ENCODE data around the gene AADAC. TPM values are rescaled to one million over a fixed set of nuclear protein-coding genes. Genes with fewer than 3 reads are reported as not detected.
"Not testable (repeated sequence)": the region's sequence is repeated elsewhere in the genome, so short reads cannot be mapped to it uniquely, and the experiment has no call there.

The AADAC gene
- total RNA-seq, 2 experiments from 2014 or later = not detected

GRCh38 chr3:151806838-151807237 is 7.1 kb upstream of the AADAC start:
- no peak overlapping the region for H3K27ac Mint-ChIP-seq
- H3K4me3 Mint-ChIP-seq = no peak overlapping the region
- H3K4me1 Mint-ChIP-seq (ENCODE audit: low read depth) = no peaks in the 10 kb centered on the region
- H3K36me3 Mint-ChIP-seq = peaks cover 2% of the 10 kb centered on the region
- intact Hi-C loops (cut with micrococcal nuclease) = no loop called here
- ChIA-PET CTCF (no interaction called here), POLR2A (no interaction called here)
- peaks cover 17% of the 10 kb centered on the region for H3K9me3 Mint-ChIP-seq
- peaks cover 2% of the 10 kb centered on the region for H3K27me3 Mint-ChIP-seq
- DNase-seq = no peak

GRCh38 chr3:151808926-151809325 is 5.0 kb upstream of the AADAC start:
- CTCF ChIA-PET = interaction anchor here (0.8 kb wide), 1 partner anchor 30 kb away, joined by 3 read pairs; no protein-coding TSS in a partner anchor
- H3K4me3 Mint-ChIP-seq; DNase-seq; H3K4me1 Mint-ChIP-seq (ENCODE audit: low read depth); POLR2A ChIA-PET; intact Hi-C loops (cut with micrococcal nuclease); H3K27me3 Mint-ChIP-seq; H3K27ac Mint-ChIP-seq; H3K36me3 Mint-ChIP-seq: not testable (repeated sequence)
- peaks cover 17% of the 10 kb centered on the region for H3K9me3 Mint-ChIP-seq

- H3K4me1 Mint-ChIP-seq (ENCODE audit: low read depth) = no peaks in the 10 kb centered on the region
Measured at GRCh38 chr3:151811474-151811873, 2.4 kb upstream of the AADAC start.

GRCh38 chr3:151814588-151814987 is 672 bp downstream of the AADAC start:
- H3K4me1 Mint-ChIP-seq (ENCODE audit: low read depth) = no peaks in the 10 kb centered on the region
- no peaks in the 10 kb centered on the region for H3K9me3 Mint-ChIP-seq
- no peak overlapping the region for H3K27ac Mint-ChIP-seq
- H3K36me3 Mint-ChIP-seq = no peaks in the 10 kb centered on the region
- no peak overlapping the region for H3K4me3 Mint-ChIP-seq
- H3K27me3 Mint-ChIP-seq = peaks cover 6% of the 10 kb centered on the region
- intact Hi-C loops (cut with micrococcal nuclease) = no loop called here
- DNase-seq = no peak
- ChIA-PET POLR2A (no interaction called here), CTCF (interaction anchor here (0.6 to 0.7 kb wide), 2 partner anchors 328 to 382 kb away, joined by 3 read pairs; no protein-coding TSS in a partner anchor)

More at GRCh38 chr3:151811474-151811873, 2.4 kb upstream of the AADAC start:
- CTCF ChIA-PET = no interaction called here
- H3K36me3 Mint-ChIP-seq = peaks cover 2% of the 10 kb centered on the region
- intact Hi-C loops (cut with micrococcal nuclease) = no loop called here
- H3K9me3 Mint-ChIP-seq = peaks cover 17% of the 10 kb centered on the region
- POLR2A ChIA-PET = no interaction called here
- DNase-seq = no peak
- no peak overlapping the region for H3K27ac Mint-ChIP-seq
- H3K27me3 Mint-ChIP-seq = peaks cover 5% of the 10 kb centered on the region
- H3K4me3 Mint-ChIP-seq = no peak overlapping the region

- no peaks in the 10 kb centered on the region for H3K9me3 Mint-ChIP-seq
- no peak overlapping the region for H3K27ac Mint-ChIP-seq
- ChIA-PET CTCF (interaction anchor here (0.9 kb wide), 1 partner anchor 12 kb away, joined by 3 read pairs; no protein-coding TSS in a partner anchor), POLR2A (no interaction called here)
- H3K36me3 Mint-ChIP-seq = no peaks in the 10 kb centered on the region
- no peaks in the 10 kb centered on the region for H3K4me1 Mint-ChIP-seq (ENCODE audit: low read depth)
- peaks cover 8% of the 10 kb centered on the region for H3K27me3 Mint-ChIP-seq
- no peak for DNase-seq
- H3K4me3 Mint-ChIP-seq = no peak overlapping the region
- intact Hi-C loops (cut with micrococcal nuclease) = no loop called here
Measured at GRCh38 chr3:151816091-151816604, 2.2 kb downstream of the AADAC start.

GRCh38 chr3:151817473-151817872 is 3.6 kb downstream of the AADAC start:
- Mint-ChIP-seq H3K9me3 (no peaks in the 10 kb centered on the region), H3K36me3 (no peaks in the 10 kb centered on the region), H3K27ac (no peak overlapping the region), H3K4me3 (no peak overlapping the region), H3K27me3 (peaks cover 8% of the 10 kb centered on the region), H3K4me1 (ENCODE audit: low read depth) (no peaks in the 10 kb centered on the region)
- DNase-seq = no peak
- intact Hi-C loops (cut with micrococcal nuclease) = no loop called here
- POLR2A ChIA-PET = no interaction called here
- CTCF ChIA-PET = no interaction called here

GRCh38 chr3:151818361-151818760 is 4.4 kb downstream of the AADAC start:
- H3K9me3 Mint-ChIP-seq = no peaks in the 10 kb centered on the region
- no peaks in the 10 kb centered on the region for H3K4me1 Mint-ChIP-seq (ENCODE audit: low read depth)
- no peak for DNase-seq

GRCh38 chr3:151819910-151820309 is 6.0 kb downstream of the AADAC start:
- Mint-ChIP-seq H3K27ac (no peak overlapping the region), H3K4me1 (ENCODE audit: low read depth) (no peaks in the 10 kb centered on the region), H3K27me3 (peaks cover 8% of the 10 kb centered on the region), H3K9me3 (no peaks in the 10 kb centered on the region), H3K4me3 (no peak overlapping the region), H3K36me3 (no peaks in the 10 kb centered on the region)
- intact Hi-C loops (cut with micrococcal nuclease) = no loop called here
- POLR2A ChIA-PET = no interaction called here
- DNase-seq = no peak
- CTCF ChIA-PET = no interaction called here

More at GRCh38 chr3:151818361-151818760, 4.4 kb downstream of the AADAC start:
- Mint-ChIP-seq H3K4me3 (no peak overlapping the region), H3K27me3 (peaks cover 8% of the 10 kb centered on the region), H3K36me3 (no peaks in the 10 kb centered on the region), H3K27ac (no peak overlapping the region)
- ChIA-PET POLR2A (no interaction called here), CTCF (no interaction called here)
- intact Hi-C loops (cut with micrococcal nuclease) = no loop called here

- intact Hi-C loops (cut with micrococcal nuclease) = no loop called here
- H3K4me3 Mint-ChIP-seq = no peak overlapping the region
- ChIA-PET POLR2A (no interaction called here), CTCF (interaction anchor here (0.7 to 1.1 kb wide), 2 partner anchors 11 kb away, joined by 3 to 4 read pairs; no protein-coding TSS in a partner anchor)
- no peaks in the 10 kb centered on the region for H3K9me3 Mint-ChIP-seq
- no peak for DNase-seq
- H3K36me3 Mint-ChIP-seq = no peaks in the 10 kb centered on the region
- H3K4me1 Mint-ChIP-seq (ENCODE audit: low read depth) = no peaks in the 10 kb centered on the region
- H3K27me3 Mint-ChIP-seq = peaks cover 15% of the 10 kb centered on the region
- no peak overlapping the region for H3K27ac Mint-ChIP-seq
Measured at GRCh38 chr3:151827816-151828215, 13.9 kb downstream of the AADAC start.

- H3K4me1 Mint-ChIP-seq (ENCODE audit: low read depth) = peaks cover 3% of the 10 kb centered on the region
Measured at GRCh38 chr3:151835751-151836525, 22.0 kb downstream of the AADAC start.

GRCh38 chr3:151837057-151837456 is 23.1 kb downstream of the AADAC start:
- Mint-ChIP-seq H3K4me3 (no peak overlapping the region), H3K36me3 (no peaks in the 10 kb centered on the region), H3K27me3 (peaks cover 8% of the 10 kb centered on the region), H3K4me1 (ENCODE audit: low read depth) (peaks cover 3% of the 10 kb centered on the region), H3K9me3 (no peaks in the 10 kb centered on the region), H3K27ac (no peak overlapping the region)
- CTCF ChIA-PET = interaction anchor here (1.2 to 4.3 kb wide), 5 partner anchors 369 to 674 kb away, joined by 3 to 40 read pairs (median 4); no protein-coding TSS in a partner anchor
- POLR2A ChIA-PET = no interaction called here
- intact Hi-C loops (cut with micrococcal nuclease) = loop anchor here (5.0 kb wide), 1 partner anchor 670 kb away; no protein-coding TSS in a partner anchor
- no peak for DNase-seq

More at GRCh38 chr3:151835751-151836525, 22.0 kb downstream of the AADAC start:
- ChIA-PET CTCF (interaction anchor here (1.2 to 4.3 kb wide), 4 partner anchors 368 to 608 kb away, joined by 3 to 29 read pairs (median 4); no protein-coding TSS in a partner anchor), POLR2A (no interaction called here)
- intact Hi-C loops (cut with micrococcal nuclease) = loop anchor here (5.0 kb wide), 1 partner anchor 669 kb away; no protein-coding TSS in a partner anchor
- H3K9me3 Mint-ChIP-seq = no peaks in the 10 kb centered on the region
- H3K27me3 Mint-ChIP-seq = peaks cover 8% of the 10 kb centered on the region
- H3K4me3 Mint-ChIP-seq = no peak overlapping the region
- no peak overlapping the region for H3K27ac Mint-ChIP-seq
- no peak for DNase-seq
- no peaks in the 10 kb centered on the region for H3K36me3 Mint-ChIP-seq

GRCh38 chr3:151838574-151839312 is 24.8 kb downstream of the AADAC start:
- Mint-ChIP-seq H3K36me3 (no peaks in the 10 kb centered on the region), H3K4me1 (ENCODE audit: low read depth) (peaks cover 3% of the 10 kb centered on the region), H3K27me3 (peaks cover 5% of the 10 kb centered on the region), H3K27ac (no peak overlapping the region), H3K9me3 (no peaks in the 10 kb centered on the region), H3K4me3 (no peak overlapping the region)
- ChIA-PET CTCF (interaction anchor here (0.5 to 4.3 kb wide), 24 partner anchors 9 to 682 kb away, joined by 3 to 40 read pairs (median 4); no protein-coding TSS in a partner anchor), POLR2A (no interaction called here)
- intact Hi-C loops (cut with micrococcal nuclease) = loop anchor here (1.0 to 5.0 kb wide), 5 partner anchors 370 to 671 kb away; no protein-coding TSS in a partner anchor
- peak; percentile 30 for DNase-seq

All from activated CD4-positive, alpha-beta memory T cell treated with anti-CD3 and anti-CD28 coated beads for 36 hours (primary cell).